Neural cell (in vitro differentiated cells): Measurements from ENCODE around the gene MAST1. TPM values are rescaled to one million over a fixed set of nuclear protein-coding genes. Genes with fewer than 3 reads are reported as not detected.

Experiments
- H2AFZ ChIP-seq: fragments of 200-600, 300-800 bp; sonication (generic), shearing (Covaris generic); 2 replicates; pipeline ENCODE4 v1.6.0; 2014; ENCODE audit warnings: low read depth, mild to moderate bottlenecking, antibody characterized with exemption, low read length, moderate library complexity
- H3F3A ChIP-seq: fragments of 200-600 bp; shearing (Covaris generic); 2 replicates; pipeline ENCODE4 v1.6.1; 2016; ENCODE audit warnings: mild to moderate bottlenecking, moderate library complexity, mixed read lengths, antibody characterized with exemption, low read length; ENCODE audit not compliant: insufficient read depth, poor library complexity, severe bottlenecking
- H3K27ac ChIP-seq: fragments of 200-600, 300-800 bp; sonication (generic), shearing (Covaris generic); 2 replicates; pipeline ENCODE4 v1.5.1; 2014; ENCODE audit warnings: mild to moderate bottlenecking, low read length, moderate library complexity
- H3K27me3 ChIP-seq: fragments of 300-800, 200-600 bp; sonication (generic), shearing (Covaris generic); 2 replicates; pipeline ENCODE4 v1.6.0; 2014; ENCODE audit warnings: mild to moderate bottlenecking, low read depth, low read length, moderate library complexity; ENCODE audit not compliant: insufficient read depth
- H3K36me3 ChIP-seq: fragments of 300-800, 200-600 bp; sonication (generic), shearing (Covaris generic); 2 replicates; pipeline ENCODE4 v1.5.1; 2014; ENCODE audit warnings: mild to moderate bottlenecking, antibody characterized with exemption, low read length, moderate library complexity; ENCODE audit not compliant: insufficient read depth
- H3K4me2 ChIP-seq: fragments of 300-800, 200-600 bp; sonication (generic), shearing (Covaris generic); 2 replicates; pipeline ENCODE4 v1.6.0; 2014; ENCODE audit warnings: mild to moderate bottlenecking, low read length
- H3K4me3 ChIP-seq: fragments of 300-800, 200-600 bp; sonication (generic), shearing (Covaris generic); 2 replicates; pipeline ENCODE4 v1.5.1; 2014; ENCODE audit warnings: mild to moderate bottlenecking, low read length, moderate library complexity
- H3K79me2 ChIP-seq: fragments of 200-600 bp; shearing (Covaris generic); replicated peaks from 2 replicates; pipeline ENCODE4 v1.6.0; 2014; ENCODE audit warnings: mild to moderate bottlenecking, low read length, moderate library complexity; ENCODE audit not compliant: insufficient read depth
- H3K9ac ChIP-seq: fragments of 300-800, 200-600 bp; sonication (generic), shearing (Covaris generic); 2 replicates; pipeline ENCODE4 v1.6.1; 2016; ENCODE audit warnings: mild to moderate bottlenecking, low read length, mixed read lengths
- H3K9me2 ChIP-seq: fragments of 200-600 bp; shearing (Covaris generic); 2 replicates; pipeline ENCODE4 v1.6.1; 2016; ENCODE audit warnings: mild to moderate bottlenecking, low read length, mixed read lengths; ENCODE audit not compliant: insufficient read depth
- H3K9me3 ChIP-seq: fragments of 200-600, 300-800 bp; sonication (generic), shearing (Covaris generic); 2 replicates; pipeline ENCODE4 v1.6.1; 2016; ENCODE audit warnings: mild to moderate bottlenecking, mixed run types, low read length, moderate library complexity, mixed read lengths
- H4K20me1 ChIP-seq: fragments of 200-600 bp; shearing (Covaris generic); 2 replicates; pipeline ENCODE4 v1.6.1; 2016; ENCODE audit warnings: mild to moderate bottlenecking, mixed run types; ENCODE audit not compliant: insufficient read depth
- CTCF ChIP-seq: fragments of 450-650 bp; IDR thresholded peaks from 2 replicates; pipeline ENCODE4 v1.5.1; 2014; ENCODE audit warnings: antibody characterized with exemption, mild to moderate bottlenecking, moderate library complexity; ENCODE audit not compliant: poor library complexity, severe bottlenecking
- EP300 ChIP-seq: fragments of 450-650 bp; conservative IDR thresholded peaks from 2 replicates; pipeline ENCODE4 v1.6.1; 2014; ENCODE audit warnings: antibody characterized with exemption, mild to moderate bottlenecking, moderate library complexity; ENCODE audit not compliant: poor library complexity, severe bottlenecking
- EZH2 ChIP-seq: fragments of 200-600, 300-800 bp; shearing (Covaris generic), sonication (generic); IDR thresholded peaks from 2 replicates; pipeline ENCODE4 v1.6.1; 2014; ENCODE audit warnings: antibody characterized with exemption, low read length, borderline replicate concordance, mild to moderate bottlenecking; ENCODE audit not compliant: insufficient read depth, poor library complexity, severe bottlenecking
- MXI1 ChIP-seq: fragments of 450-650 bp; conservative IDR thresholded peaks from 2 replicates; pipeline ENCODE4 v1.6.1; 2014; ENCODE audit warnings: antibody characterized with exemption, mild to moderate bottlenecking; ENCODE audit not compliant: poor library complexity, severe bottlenecking
- POLR2AphosphoS5 ChIP-seq: IDR thresholded peaks from 2 replicates; pipeline ENCODE4 v1.6.1; 2012
- RAD21 ChIP-seq: fragments of 450-650 bp; conservative IDR thresholded peaks from 2 replicates; pipeline ENCODE4 v1.6.1; 2014; ENCODE audit warnings: antibody characterized with exemption, mild to moderate bottlenecking, moderate library complexity
- REST ChIP-seq: IDR thresholded peaks from 2 replicates; pipeline ENCODE4 v1.6.1; 2012; ENCODE audit warnings: borderline replicate concordance
- SMC3 ChIP-seq: fragments of 450-650 bp; conservative IDR thresholded peaks from 2 replicates; pipeline ENCODE4 v1.6.1; 2014; ENCODE audit warnings: antibody characterized with exemption, mild to moderate bottlenecking, moderate library complexity; ENCODE audit not compliant: poor library complexity
- TAF1 ChIP-seq: IDR thresholded peaks from 2 replicates; pipeline ENCODE4 v1.6.1; 2012; ENCODE audit warnings: low read depth
- polyA plus RNA-seq: library from polyadenylated mRNA; depleted of rRNA; stranded (reverse); fragments of >200 nt; gene quantifications from 2 replicates; pipeline ENCODE4 v1.2.3, GENCODE V29; 2014
- small RNA-seq, 3 experiments: library from RNA; depleted of rRNA; stranded (forward); fragments of <200 nt; gene quantifications; one replicate each; pipeline ENCODE3, GENCODE V24; 2012

Gene MAST1
- polyA plus RNA-seq, 1 donor from 2014 or later, result 65.0 TPM

GRCh38 chr19:12922959-12923358 lies 84.6 kb downstream of the MAST1 start:
- Histone ChIP-seq H3K4me3 (no peak overlapping the region), H3F3A (no peaks in the 10 kb centered on the region), H2AFZ (no peak overlapping the region), H3K79me2 (no peaks in the 10 kb centered on the region), H3K27ac (no peak overlapping the region), H3K36me3 (no peaks in the 10 kb centered on the region), H3K27me3 (no peaks in the 10 kb centered on the region), H4K20me1 (no peaks in the 10 kb centered on the region), H3K9me2 (no peaks in the 10 kb centered on the region), H3K4me2 (no peak overlapping the region), H3K9ac (no peak overlapping the region), H3K9me3 (no peaks in the 10 kb centered on the region)
- no peak for TF ChIP-seq REST
- TF ChIP-seq EP300, result no peak
- no peak for TF ChIP-seq TAF1
- no peak for TF ChIP-seq CTCF
- TF ChIP-seq POLR2AphosphoS5, result no peak
- TF ChIP-seq SMC3, result no peak
- TF ChIP-seq MXI1, result no peak
- no peak for TF ChIP-seq RAD21
- TF ChIP-seq EZH2, result no peak

Small RNA genes lying within 50 kb of the gene (small RNA-seq; reads per million reads assigned to genes)
- gene MIR5695 (0 to 0.49 (median 0) reads per million in 3 experiments), gene MIR6794 (0 reads per million in 3 experiments)

Other genes with a start within 250 kb of the MAST1 start
- gene ZNF490, start 227.7 kb upstream of the MAST1 start, polyA plus RNA-seq, result 6.1 and 6.7 TPM in 2 replicates
- 10.2 and 11.0 TPM in 2 replicates for gene ZNF791, start 227.6 kb upstream of the MAST1 start, polyA plus RNA-seq
- gene MAN2B1, start 171.8 kb upstream of the MAST1 start, polyA plus RNA-seq, result 11.5 and 23.4 TPM in 2 replicates
- gene WDR83, start 171.7 kb upstream of the MAST1 start, polyA plus RNA-seq, result 45.3 and 51.3 TPM in 2 replicates
- 227 and 239 TPM in 2 replicates for gene DHPS, start 156.6 kb upstream of the MAST1 start, polyA plus RNA-seq
- not detected in 2 replicates for gene GNG14, start 150.5 kb upstream of the MAST1 start, polyA plus RNA-seq
- 16.2 and 20.9 TPM in 2 replicates for gene FBXW9, start 141.9 kb upstream of the MAST1 start, polyA plus RNA-seq
- gene TNPO2, start 114.6 kb upstream of the MAST1 start, polyA plus RNA-seq, result 88.0 and 98.6 TPM in 2 replicates
- gene TRIR, start 103.8 kb upstream of the MAST1 start, polyA plus RNA-seq, result 405 and 418 TPM in 2 replicates
- gene GET3, start 101.0 kb upstream of the MAST1 start, polyA plus RNA-seq, result 89.6 and 112 TPM in 2 replicates
- gene BEST2, start 86.7 kb upstream of the MAST1 start, polyA plus RNA-seq, result not detected in 2 replicates
- gene HOOK2, start 63.0 kb upstream of the MAST1 start, polyA plus RNA-seq, result 28.4 and 44.3 TPM in 2 replicates
- 18.7 and 29.4 TPM in 2 replicates for gene JUNB, start 47.0 kb upstream of the MAST1 start, polyA plus RNA-seq
- gene PRDX2, start 36.7 kb upstream of the MAST1 start, polyA plus RNA-seq, result 832 and 882 TPM in 2 replicates
- gene THSD8, start 36.4 kb upstream of the MAST1 start, polyA plus RNA-seq, result not detected in 2 replicates
- gene RNASEH2A, start 31.9 kb upstream of the MAST1 start, polyA plus RNA-seq, result 25.7 and 28.2 TPM in 2 replicates
- 1.0 TPM in 1 of 2 replicates, not detected in the other for gene RTBDN, start 3.9 kb upstream of the MAST1 start, polyA plus RNA-seq
- gene DNASE2, start 42.9 kb downstream of the MAST1 start, polyA plus RNA-seq, result 0.59 TPM in 1 of 2 replicates, not detected in the other
- gene KLF1, start 48.7 kb downstream of the MAST1 start, polyA plus RNA-seq, result not detected in 2 replicates
- gene GCDH, start 52.6 kb downstream of the MAST1 start, polyA plus RNA-seq, result 35.4 and 51.5 TPM in 2 replicates
- 1.5 and 1.6 TPM in 2 replicates for gene SYCE2, start 80.8 kb downstream of the MAST1 start, polyA plus RNA-seq
- gene FARSA, start 95.2 kb downstream of the MAST1 start, polyA plus RNA-seq, result 47.6 and 55.9 TPM in 2 replicates
- 211 and 242 TPM in 2 replicates for gene CALR, start 100.1 kb downstream of the MAST1 start, polyA plus RNA-seq
- 37.4 and 42.1 TPM in 2 replicates for gene RAD23A, start 107.3 kb downstream of the MAST1 start, polyA plus RNA-seq
- gene GADD45GIP1, start 118.7 kb downstream of the MAST1 start, polyA plus RNA-seq, result 18.6 and 21.3 TPM in 2 replicates
- gene DAND5, start 131.1 kb downstream of the MAST1 start, polyA plus RNA-seq, result not detected in 2 replicates
- gene NFIX, start 157.0 kb downstream of the MAST1 start, polyA plus RNA-seq, result not detected in 2 replicates